Gastroesophageal sphincter (tissue), 3 donors: ENCODE results near the gene JARID2.

Experiments used
- EP300 ChIP-seq: sonication (generic); formaldehyde crosslinking; IDR thresholded peaks from one replicate; pipeline ENCODE4 v1.6.1; 2017; ENCODE audit warnings: antibody characterized with exemption, mild to moderate bottlenecking
- POLR2AphosphoS5 ChIP-seq: sonication (generic); formaldehyde crosslinking; IDR thresholded peaks from one replicate; pipeline ENCODE4 v1.6.1; 2017; ENCODE audit warnings: antibody characterized with exemption
- TF ChIP-seq, protein P1 (sequence below), 4 experiments: fragments of 200-600 bp in 2 of 4; fragments of 450-650 bp in 2 of 4; sonication (generic) in 1 of 4; IDR thresholded peaks; one replicate each; pipeline ENCODE4 v1.5.1; 2017 to 2019; ENCODE audit warnings: antibody characterized with exemption in 4 of 4, mild to moderate bottlenecking in 2 of 4, moderate library complexity in 2 of 4

DNA sequence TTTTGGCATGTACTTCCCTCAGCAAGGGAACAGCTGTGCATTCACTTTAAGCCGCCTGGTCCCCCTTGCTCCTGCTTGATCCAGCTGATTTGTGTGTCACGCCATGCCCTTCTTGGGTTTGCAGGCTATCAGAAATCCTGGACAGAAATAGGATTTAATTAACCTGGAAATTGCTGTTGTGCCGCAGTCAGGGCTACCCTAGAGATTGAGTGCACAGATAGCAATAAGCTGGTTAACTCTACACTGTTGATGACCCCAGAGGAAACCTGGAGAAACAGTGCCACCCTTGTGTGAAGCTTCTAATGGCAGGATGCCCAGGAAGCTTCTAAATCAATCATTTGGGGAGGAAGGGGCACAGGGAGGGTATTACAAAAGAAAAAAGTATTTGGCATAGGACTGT is 199.0 kb downstream of the JARID2 start:
- no peak for TF ChIP-seq POLR2AphosphoS5
- TF ChIP-seq EP300 = no peak
- TF ChIP-seq, protein P1, sequence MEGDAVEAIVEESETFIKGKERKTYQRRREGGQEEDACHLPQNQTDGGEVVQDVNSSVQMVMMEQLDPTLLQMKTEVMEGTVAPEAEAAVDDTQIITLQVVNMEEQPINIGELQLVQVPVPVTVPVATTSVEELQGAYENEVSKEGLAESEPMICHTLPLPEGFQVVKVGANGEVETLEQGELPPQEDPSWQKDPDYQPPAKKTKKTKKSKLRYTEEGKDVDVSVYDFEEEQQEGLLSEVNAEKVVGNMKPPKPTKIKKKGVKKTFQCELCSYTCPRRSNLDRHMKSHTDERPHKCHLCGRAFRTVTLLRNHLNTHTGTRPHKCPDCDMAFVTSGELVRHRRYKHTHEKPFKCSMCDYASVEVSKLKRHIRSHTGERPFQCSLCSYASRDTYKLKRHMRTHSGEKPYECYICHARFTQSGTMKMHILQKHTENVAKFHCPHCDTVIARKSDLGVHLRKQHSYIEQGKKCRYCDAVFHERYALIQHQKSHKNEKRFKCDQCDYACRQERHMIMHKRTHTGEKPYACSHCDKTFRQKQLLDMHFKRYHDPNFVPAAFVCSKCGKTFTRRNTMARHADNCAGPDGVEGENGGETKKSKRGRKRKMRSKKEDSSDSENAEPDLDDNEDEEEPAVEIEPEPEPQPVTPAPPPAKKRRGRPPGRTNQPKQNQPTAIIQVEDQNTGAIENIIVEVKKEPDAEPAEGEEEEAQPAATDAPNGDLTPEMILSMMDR (IDR thresholded peaks at IDR 0.05) = no peak
